BE2C (cell line): ENCODE results near the gene MGMT.

Experiments
- DNase-seq: peaks from one replicate; pipeline ENCODE4 v3.0.0-alpha.2; 2020
- H3K27me3 ChIP-seq: fragments of 250-450 bp; sonication (Bioruptor Pico); 2 replicates; pipeline ENCODE4 v1.5.1; 2020; ENCODE audit warnings: mild to moderate bottlenecking
- H3K36me3 ChIP-seq: fragments of 250-450 bp; sonication (Bioruptor Pico); 2 replicates; pipeline ENCODE4 v1.5.1; 2020; ENCODE audit warnings: mild to moderate bottlenecking
- H3K4me1 ChIP-seq: fragments of 250-450 bp; sonication (Bioruptor Pico); 2 replicates; pipeline ENCODE4 v1.5.1; 2020
- H3K4me3 ChIP-seq: 2 replicates; pipeline ENCODE4 v1.5.1; 2011; ENCODE audit warnings: low read depth, low read length
- H3K9me3 ChIP-seq: fragments of 250-450 bp; sonication (Bioruptor Pico); 2 replicates; pipeline ENCODE4 v1.5.1; 2020
- TF ChIP-seq, protein P1 (sequence below): IDR thresholded peaks from 2 replicates; pipeline ENCODE4 v1.5.1; 2012; ENCODE audit warnings: mild to moderate bottlenecking, low read depth, low read length

The MGMT gene

DNA sequence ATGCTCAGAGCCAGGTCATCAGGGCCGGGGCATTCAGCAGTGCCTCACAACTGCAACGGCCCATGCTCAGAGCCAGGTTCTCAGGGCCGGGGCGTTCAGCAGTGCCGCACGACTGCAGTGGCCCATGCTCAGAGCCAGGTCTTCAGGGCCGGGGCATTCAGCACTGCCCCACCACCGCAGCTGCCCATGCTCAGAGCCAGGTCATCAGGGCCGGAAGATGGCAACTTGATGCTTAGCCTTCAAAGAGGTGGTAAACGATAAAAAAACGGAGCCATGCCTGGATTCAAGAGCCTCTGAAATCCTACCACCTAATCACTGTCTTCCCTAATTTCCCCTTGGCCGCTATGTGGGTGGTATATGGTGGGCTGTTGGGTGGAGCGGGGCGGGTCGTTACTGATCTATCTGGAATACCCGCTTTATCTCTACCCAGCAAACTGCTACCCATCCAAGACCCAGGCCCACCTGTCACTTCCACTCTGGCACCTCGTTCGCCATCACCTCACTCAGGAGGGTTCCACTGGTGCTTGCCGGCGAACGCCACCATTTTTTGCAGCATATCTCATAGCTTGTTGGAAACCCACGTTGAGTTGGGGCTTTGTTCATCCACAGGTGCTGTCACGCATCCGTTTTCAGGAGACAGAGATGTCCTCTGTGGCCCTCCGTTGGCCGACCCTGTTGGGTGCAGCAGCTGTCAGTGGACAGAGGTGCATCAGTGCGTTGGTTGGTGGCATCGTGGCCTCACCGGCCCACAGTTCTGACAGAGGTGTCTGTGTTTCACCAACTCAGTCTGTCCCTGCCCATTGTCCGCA is 275.9 kb downstream of the MGMT start:
- Histone ChIP-seq H3K4me1 (no peaks in the 10 kb centered on the region), H3K4me3 (no peak overlapping the region), H3K27me3 (no peaks in the 10 kb centered on the region), H3K36me3 (no peaks in the 10 kb centered on the region), H3K9me3 (no peaks in the 10 kb centered on the region)
- no peak for DNase-seq
- TF ChIP-seq, protein P1, sequence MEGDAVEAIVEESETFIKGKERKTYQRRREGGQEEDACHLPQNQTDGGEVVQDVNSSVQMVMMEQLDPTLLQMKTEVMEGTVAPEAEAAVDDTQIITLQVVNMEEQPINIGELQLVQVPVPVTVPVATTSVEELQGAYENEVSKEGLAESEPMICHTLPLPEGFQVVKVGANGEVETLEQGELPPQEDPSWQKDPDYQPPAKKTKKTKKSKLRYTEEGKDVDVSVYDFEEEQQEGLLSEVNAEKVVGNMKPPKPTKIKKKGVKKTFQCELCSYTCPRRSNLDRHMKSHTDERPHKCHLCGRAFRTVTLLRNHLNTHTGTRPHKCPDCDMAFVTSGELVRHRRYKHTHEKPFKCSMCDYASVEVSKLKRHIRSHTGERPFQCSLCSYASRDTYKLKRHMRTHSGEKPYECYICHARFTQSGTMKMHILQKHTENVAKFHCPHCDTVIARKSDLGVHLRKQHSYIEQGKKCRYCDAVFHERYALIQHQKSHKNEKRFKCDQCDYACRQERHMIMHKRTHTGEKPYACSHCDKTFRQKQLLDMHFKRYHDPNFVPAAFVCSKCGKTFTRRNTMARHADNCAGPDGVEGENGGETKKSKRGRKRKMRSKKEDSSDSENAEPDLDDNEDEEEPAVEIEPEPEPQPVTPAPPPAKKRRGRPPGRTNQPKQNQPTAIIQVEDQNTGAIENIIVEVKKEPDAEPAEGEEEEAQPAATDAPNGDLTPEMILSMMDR = no peak

DNA sequence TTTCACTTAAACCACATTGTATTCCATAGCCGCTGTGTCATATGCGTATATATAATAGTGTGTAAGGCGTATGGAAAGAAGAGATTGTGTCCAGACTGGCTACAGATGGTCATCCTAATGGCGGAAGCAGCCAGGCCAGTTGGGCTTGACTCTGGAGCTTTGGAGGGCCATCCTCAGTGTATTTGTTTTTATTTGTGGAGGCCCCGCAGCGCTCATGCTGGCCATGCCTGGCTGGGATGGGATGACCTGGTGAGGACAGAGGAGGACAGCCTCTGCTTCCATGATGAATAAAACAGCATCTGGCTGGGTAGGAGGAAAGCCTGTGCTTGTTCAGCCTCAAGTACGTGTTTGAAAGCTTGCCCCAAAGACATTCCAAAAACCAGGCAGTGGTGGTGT is 276.7 kb downstream of the MGMT start:
- no peaks in the 10 kb centered on the region for H3K27me3 ChIP-seq
- H3K36me3 ChIP-seq = no peaks in the 10 kb centered on the region
- H3K4me1 ChIP-seq = no peaks in the 10 kb centered on the region
- TF ChIP-seq, protein P1 = no peak
- no peak overlapping the region for H3K4me3 ChIP-seq
- DNase-seq = no peak
- no peaks in the 10 kb centered on the region for H3K9me3 ChIP-seq

DNA sequence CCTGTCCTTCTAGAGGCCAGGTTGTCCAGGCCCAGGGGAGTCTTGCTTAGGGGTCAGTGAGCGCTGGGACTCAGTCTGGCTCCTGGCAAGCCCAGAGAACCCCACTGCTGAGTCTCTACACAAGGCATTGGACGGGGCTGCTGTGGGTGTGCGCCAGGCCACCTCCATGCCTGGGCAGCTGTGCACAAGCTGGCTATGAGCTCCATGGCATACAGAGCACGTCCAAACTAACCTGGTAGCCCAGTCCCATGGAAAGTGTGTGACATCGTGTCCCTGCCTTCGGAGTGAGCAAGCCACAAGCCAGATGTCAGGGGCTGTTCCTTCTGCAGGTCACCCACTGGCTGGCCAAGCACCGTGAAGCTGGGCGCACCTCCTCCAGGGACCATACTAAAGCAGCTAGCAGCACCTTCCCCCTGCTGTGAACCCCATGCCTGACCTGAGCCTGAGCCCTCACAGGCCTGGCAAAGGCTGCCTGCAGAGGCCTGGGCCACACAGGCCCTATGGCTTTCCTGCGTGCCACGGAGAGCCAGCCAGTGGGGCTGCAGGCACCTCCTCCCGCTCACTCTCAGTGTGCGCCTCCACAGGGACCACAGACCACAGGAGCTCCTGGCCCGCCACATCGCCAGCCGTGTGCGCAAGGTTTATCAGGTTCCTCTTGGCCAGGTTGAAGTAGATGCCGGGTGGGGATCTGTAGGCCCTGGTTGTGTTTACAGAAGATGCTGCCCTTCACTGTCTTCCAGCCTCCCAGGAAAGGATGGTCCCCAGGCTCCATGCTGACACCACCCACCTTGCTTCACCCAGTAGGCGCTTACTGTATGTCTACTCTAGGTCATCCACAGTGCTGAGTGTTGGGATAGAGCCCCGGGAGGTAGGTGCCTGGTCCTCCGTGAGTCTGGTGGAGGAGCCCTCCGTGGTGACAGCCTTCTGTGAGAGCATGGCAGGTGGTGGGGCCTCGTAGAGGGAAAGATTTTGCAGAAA is 277.4 kb downstream of the MGMT start:
- Histone ChIP-seq H3K36me3 (no peaks in the 10 kb centered on the region), H3K4me1 (no peaks in the 10 kb centered on the region), H3K4me3 (no peak overlapping the region), H3K27me3 (no peaks in the 10 kb centered on the region), H3K9me3 (no peaks in the 10 kb centered on the region)
- DNase-seq = no peak
- TF ChIP-seq, protein P1 = no peak

DNA sequence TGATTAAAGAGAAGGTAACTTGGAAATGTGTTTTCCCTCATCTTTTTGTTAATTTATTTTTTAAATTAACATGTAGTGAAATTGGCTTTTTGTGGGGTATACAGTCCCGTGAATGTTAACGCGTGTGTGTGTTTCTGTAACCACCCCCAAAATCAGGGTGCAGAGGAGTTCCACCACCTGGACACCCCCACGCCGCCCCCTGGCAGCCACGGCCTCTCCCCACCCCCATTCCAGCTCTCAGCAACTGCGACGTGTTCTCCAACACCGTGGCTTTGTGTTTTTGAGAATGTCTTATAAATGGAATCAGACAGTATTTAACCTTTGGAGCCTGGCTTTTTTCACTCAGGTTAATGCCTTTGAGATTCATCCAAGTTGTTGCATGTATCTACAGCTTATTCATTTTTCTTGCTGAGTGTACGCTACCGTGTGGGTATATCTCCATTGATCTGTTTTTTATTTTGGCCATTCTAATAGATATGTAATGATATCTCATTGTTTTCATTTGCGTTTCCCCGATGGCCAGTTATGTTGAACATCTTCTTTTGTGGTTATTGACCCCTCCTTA is 278.2 kb downstream of the MGMT start:
- Histone ChIP-seq H3K9me3 (no peaks in the 10 kb centered on the region), H3K27me3 (no peaks in the 10 kb centered on the region), H3K4me3 (no peak overlapping the region), H3K36me3 (no peaks in the 10 kb centered on the region), H3K4me1 (no peaks in the 10 kb centered on the region)
- TF ChIP-seq, protein P1 = no peak
- no peak for DNase-seq

DNA sequence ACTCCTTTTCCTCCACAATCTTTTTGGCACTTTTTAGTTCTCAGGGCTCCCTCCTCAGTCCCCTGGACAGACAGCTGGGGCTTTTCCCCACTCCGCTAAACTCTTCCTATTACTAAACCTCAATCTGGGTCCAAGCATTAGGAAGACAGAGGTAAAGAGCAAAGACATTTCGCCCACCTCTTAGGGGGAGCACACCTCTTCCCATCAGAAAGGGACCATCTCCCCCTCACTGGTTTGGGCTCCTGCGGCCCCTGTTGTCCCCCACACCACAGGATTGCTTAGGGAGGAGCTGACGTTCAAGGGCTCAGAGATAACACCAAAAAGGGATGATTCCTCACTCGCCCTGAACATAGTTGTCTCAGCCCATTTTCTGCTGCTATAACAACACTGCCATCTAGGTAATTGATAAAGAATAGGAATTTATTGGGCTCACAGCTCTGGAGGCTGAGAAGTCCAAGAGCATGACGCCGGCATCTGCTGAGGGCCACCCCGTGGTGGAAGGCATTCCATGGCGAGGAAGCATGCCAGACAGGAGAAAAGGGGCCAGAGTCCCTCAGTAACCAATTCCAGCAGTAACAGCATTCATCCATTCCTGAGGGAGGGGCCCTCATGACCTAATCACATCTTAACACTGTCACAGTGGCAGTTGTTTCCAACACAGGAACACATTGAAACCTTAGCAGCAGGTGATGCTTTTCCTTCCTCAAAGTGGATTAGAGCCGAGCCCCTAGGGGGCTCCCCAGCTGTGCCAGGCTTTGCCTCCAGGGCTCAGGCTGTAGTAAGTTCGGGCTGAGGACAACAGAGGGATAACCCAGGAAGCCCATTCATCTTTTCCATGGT is 287.4 kb downstream of the MGMT start:
- no peak for DNase-seq
- TF ChIP-seq, protein P1 = no peak
- H3K9me3 ChIP-seq = no peaks in the 10 kb centered on the region

More for the DNA sequence above, 287.4 kb downstream of the MGMT start:
- H3K4me1 ChIP-seq = no peaks in the 10 kb centered on the region
- no peaks in the 10 kb centered on the region for H3K36me3 ChIP-seq
- no peak overlapping the region for H3K4me3 ChIP-seq
- no peaks in the 10 kb centered on the region for H3K27me3 ChIP-seq
